Astrocyte (in vitro differentiated cells and primary cell): ENCODE measurements around the gene FHIT. TPM values are rescaled to one million over a fixed set of nuclear protein-coding genes. Genes with fewer than 3 reads are reported as not detected.

ENCODE experiments used
- DNase-seq: peaks from one replicate; pipeline ENCODE4 v3.0.0-alpha.2; 2010; ENCODE audit warnings: low read depth
- FAIRE-seq: peaks from 2 replicates; lab custom pipeline; 2011; peaks lifted over from hg19 to GRCh38; lab: Jason Lieb, UNC
- H2AFZ ChIP-seq: 2 replicates; pipeline ENCODE4 v1.6.0; 2012; ENCODE audit warnings: low read depth, low read length, inconsistent platforms
- H3K27ac ChIP-seq: 2 replicates; pipeline ENCODE4 v1.5.1; 2011; ENCODE audit warnings: low read depth, low read length, inconsistent platforms
- H3K27me3 ChIP-seq: 2 replicates; pipeline ENCODE4 v1.6.0; 2011; ENCODE audit warnings: low read length, inconsistent platforms; ENCODE audit not compliant: insufficient read depth
- H3K36me3 ChIP-seq: 2 replicates; pipeline ENCODE4 v1.5.1; 2011; ENCODE audit warnings: low read length, inconsistent platforms; ENCODE audit not compliant: insufficient read depth
- H3K4me1 ChIP-seq: 2 replicates; pipeline ENCODE4 v1.5.1; 2011; ENCODE audit warnings: low read length, inconsistent platforms; ENCODE audit not compliant: insufficient read depth
- H3K4me2 ChIP-seq: 2 replicates; pipeline ENCODE4 v1.6.0; 2012; ENCODE audit warnings: low read length, inconsistent platforms
- H3K4me3 ChIP-seq: 2 replicates; pipeline ENCODE4 v1.5.1; 2011; ENCODE audit warnings: low read depth, mild to moderate bottlenecking, low read length, inconsistent platforms; ENCODE audit not compliant: insufficient read depth
- H3K79me2 ChIP-seq: 2 replicates; pipeline ENCODE4 v1.6.0; 2012; ENCODE audit warnings: mild to moderate bottlenecking, low read length, inconsistent platforms; ENCODE audit not compliant: insufficient read depth
- H3K9ac ChIP-seq: 2 replicates; pipeline ENCODE4 v1.6.0; 2012; ENCODE audit warnings: mild to moderate bottlenecking, low read length, inconsistent platforms
- H3K9me3 ChIP-seq: 2 replicates; pipeline ENCODE4 v1.5.1; 2012; ENCODE audit warnings: low read depth, mild to moderate bottlenecking, low read length, inconsistent platforms; ENCODE audit not compliant: insufficient read depth
- H4K20me1 ChIP-seq: 2 replicates; pipeline ENCODE4 v1.6.0; 2012; ENCODE audit warnings: low read length, inconsistent platforms; ENCODE audit not compliant: insufficient read depth
- H3K27ac Mint-ChIP-seq: one replicate; pipeline ENCODE4 v1.8.0; 2021; ENCODE audit warnings: mild to moderate bottlenecking, mixed read lengths; ENCODE audit not compliant: unreplicated experiment
- H3K27me3 Mint-ChIP-seq: one replicate; pipeline ENCODE4 v1.8.0; 2021; ENCODE audit warnings: low read depth, mixed read lengths; ENCODE audit not compliant: unreplicated experiment
- H3K36me3 Mint-ChIP-seq: one replicate; pipeline ENCODE4 v1.8.0; 2021; ENCODE audit warnings: low read depth, mixed read lengths; ENCODE audit not compliant: unreplicated experiment
- H3K4me1 Mint-ChIP-seq: one replicate; pipeline ENCODE4 v1.8.0; 2021; ENCODE audit warnings: low read depth, mixed read lengths; ENCODE audit not compliant: unreplicated experiment
- H3K4me3 Mint-ChIP-seq: one replicate; pipeline ENCODE4 v1.8.0; 2021; ENCODE audit warnings: mild to moderate bottlenecking, moderate library complexity, mixed read lengths; ENCODE audit not compliant: unreplicated experiment
- H3K9me3 Mint-ChIP-seq: one replicate; pipeline ENCODE4 v1.8.0; 2021; ENCODE audit warnings: mild to moderate bottlenecking, mixed read lengths; ENCODE audit not compliant: unreplicated experiment
- EZH2 ChIP-seq: IDR thresholded peaks from 2 replicates; pipeline ENCODE4 v1.6.1; 2012; ENCODE audit warnings: mild to moderate bottlenecking, low read length, inconsistent platforms; ENCODE audit not compliant: insufficient read depth
- total RNA-seq: library from RNA; stranded (reverse); gene quantifications from 2 replicates; pipeline ENCODE4 v1.2.1, GENCODE V29; 2021
- TF ChIP-seq, protein P1 (sequence below): IDR thresholded peaks from 2 replicates; pipeline ENCODE4 v1.5.1; 2011; ENCODE audit warnings: low read depth, mild to moderate bottlenecking, inconsistent platforms, low read length, moderate library complexity; ENCODE audit not compliant: insufficient read depth

Gene FHIT
- total RNA-seq, 1 donor from 2014 or later = 6.7 TPM

DNA sequence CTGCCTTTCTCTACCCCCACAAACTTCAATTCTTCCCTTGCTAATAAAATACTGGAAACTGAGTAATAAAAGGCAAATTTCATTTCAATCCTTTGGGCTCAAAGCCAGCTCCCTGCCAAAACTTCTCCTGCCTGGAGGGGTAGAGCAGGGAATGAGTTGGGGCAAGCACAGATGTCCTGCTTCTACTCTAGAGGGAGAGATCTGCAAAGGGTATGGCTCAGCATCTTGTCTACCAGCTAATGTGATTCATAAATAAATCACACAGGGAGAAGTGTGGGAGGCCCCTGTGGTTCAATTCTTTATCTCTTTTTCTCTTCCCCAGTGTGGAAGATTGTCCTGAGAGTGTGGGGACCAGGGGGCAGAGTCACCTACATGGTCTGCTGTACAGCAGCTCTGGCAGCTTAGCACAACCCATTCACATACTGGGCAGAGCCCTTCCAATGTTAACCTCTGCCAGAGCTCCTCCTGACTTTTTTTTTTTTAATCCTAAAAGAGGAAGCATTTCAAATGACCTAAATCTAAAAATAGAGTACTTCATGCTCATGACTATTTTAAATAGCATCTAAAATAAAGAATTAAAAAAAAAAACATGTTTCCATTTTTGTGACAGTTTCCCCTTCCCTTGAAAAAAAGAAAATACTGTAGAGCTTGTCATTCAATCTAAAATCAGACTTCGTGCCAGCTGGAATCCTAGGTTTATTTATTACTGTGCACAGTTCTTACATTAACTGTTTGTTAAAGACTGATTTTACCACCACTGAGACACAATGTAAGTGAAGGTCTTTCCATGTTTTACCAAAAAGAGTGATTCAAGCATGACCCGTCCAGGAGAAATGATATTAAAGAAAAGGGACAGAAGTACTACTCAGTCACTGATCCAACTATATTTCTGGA lies 1117.7 kb downstream of the FHIT start:
- no peaks in the 10 kb centered on the region for H3K9me3 Mint-ChIP-seq
- no peak overlapping the region for H3K27ac Mint-ChIP-seq
- no peaks in the 10 kb centered on the region for H3K4me1 ChIP-seq
- no peak overlapping the region for H3K4me3 ChIP-seq
- H3K27me3 Mint-ChIP-seq = peaks cover 9% of the 10 kb centered on the region
- H3K36me3 ChIP-seq = no peaks in the 10 kb centered on the region
- H2AFZ ChIP-seq = no peak overlapping the region
- TF ChIP-seq EZH2 = no peak
- TF ChIP-seq, protein P1, sequence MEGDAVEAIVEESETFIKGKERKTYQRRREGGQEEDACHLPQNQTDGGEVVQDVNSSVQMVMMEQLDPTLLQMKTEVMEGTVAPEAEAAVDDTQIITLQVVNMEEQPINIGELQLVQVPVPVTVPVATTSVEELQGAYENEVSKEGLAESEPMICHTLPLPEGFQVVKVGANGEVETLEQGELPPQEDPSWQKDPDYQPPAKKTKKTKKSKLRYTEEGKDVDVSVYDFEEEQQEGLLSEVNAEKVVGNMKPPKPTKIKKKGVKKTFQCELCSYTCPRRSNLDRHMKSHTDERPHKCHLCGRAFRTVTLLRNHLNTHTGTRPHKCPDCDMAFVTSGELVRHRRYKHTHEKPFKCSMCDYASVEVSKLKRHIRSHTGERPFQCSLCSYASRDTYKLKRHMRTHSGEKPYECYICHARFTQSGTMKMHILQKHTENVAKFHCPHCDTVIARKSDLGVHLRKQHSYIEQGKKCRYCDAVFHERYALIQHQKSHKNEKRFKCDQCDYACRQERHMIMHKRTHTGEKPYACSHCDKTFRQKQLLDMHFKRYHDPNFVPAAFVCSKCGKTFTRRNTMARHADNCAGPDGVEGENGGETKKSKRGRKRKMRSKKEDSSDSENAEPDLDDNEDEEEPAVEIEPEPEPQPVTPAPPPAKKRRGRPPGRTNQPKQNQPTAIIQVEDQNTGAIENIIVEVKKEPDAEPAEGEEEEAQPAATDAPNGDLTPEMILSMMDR = no peak
- H3K4me2 ChIP-seq = no peak overlapping the region
- H3K36me3 Mint-ChIP-seq = no peaks in the 10 kb centered on the region
- FAIRE-seq (no peak), DNase-seq (no peak)
- H3K27me3 ChIP-seq = no peaks in the 10 kb centered on the region
- no peaks in the 10 kb centered on the region for H3K79me2 ChIP-seq
- H3K9ac ChIP-seq = no peak overlapping the region
- no peak overlapping the region for H3K27ac ChIP-seq
- no peak overlapping the region for H3K4me3 Mint-ChIP-seq
- H4K20me1 ChIP-seq = no peaks in the 10 kb centered on the region
- peaks cover 3% of the 10 kb centered on the region for H3K9me3 ChIP-seq
- peaks cover 4% of the 10 kb centered on the region for H3K4me1 Mint-ChIP-seq

DNA sequence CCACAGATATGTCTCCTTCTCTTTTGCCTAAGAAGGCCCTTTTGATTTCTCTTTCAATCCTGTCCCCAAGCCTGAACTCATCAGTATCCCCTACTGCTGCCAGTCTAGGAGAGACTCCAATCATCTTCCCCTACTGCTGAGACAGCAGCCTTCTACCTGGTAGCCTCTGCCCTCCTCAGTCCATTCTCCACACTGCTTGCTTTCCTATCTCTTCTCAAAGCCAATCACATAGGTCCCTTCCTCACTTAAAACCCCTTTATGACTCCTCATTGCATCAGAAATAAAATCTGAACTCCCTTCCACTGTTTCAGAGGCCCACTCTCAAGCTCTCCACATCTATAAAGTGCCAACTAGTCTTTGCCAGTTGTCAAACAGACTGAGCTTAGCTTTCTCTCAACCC lies 1119.6 kb downstream of the FHIT start:
- no peaks in the 10 kb centered on the region for H3K27me3 ChIP-seq

More for the DNA sequence above, 1119.6 kb downstream of the FHIT start:
- Histone ChIP-seq H3K36me3 (no peaks in the 10 kb centered on the region), H4K20me1 (no peaks in the 10 kb centered on the region), H3K9ac (no peak overlapping the region), H3K4me1 (no peaks in the 10 kb centered on the region), H3K4me3 (no peak overlapping the region), H3K9me3 (no peaks in the 10 kb centered on the region), H2AFZ (no peak overlapping the region), H3K27ac (no peak overlapping the region), H3K79me2 (no peaks in the 10 kb centered on the region), H3K4me2 (no peak overlapping the region)
- H3K36me3 Mint-ChIP-seq = no peaks in the 10 kb centered on the region
- H3K9me3 Mint-ChIP-seq = no peaks in the 10 kb centered on the region
- FAIRE-seq (no peak), DNase-seq (no peak)
- H3K27me3 Mint-ChIP-seq = peaks cover 7% of the 10 kb centered on the region
- TF ChIP-seq, protein P1 = no peak
- no peak for TF ChIP-seq EZH2
- H3K4me1 Mint-ChIP-seq = peaks cover 4% of the 10 kb centered on the region
- H3K27ac Mint-ChIP-seq = no peak overlapping the region
- no peak overlapping the region for H3K4me3 Mint-ChIP-seq
